Calu3 (cell line): Measurements from ENCODE around the gene IL23R. TPM values are rescaled to one million over a fixed set of nuclear protein-coding genes. Genes with fewer than 3 reads are reported as not detected.
A peak's percentile ranks its signal among the peaks of the same experiment; 100 is the strongest.
"Not testable (repeated sequence)": the region's sequence is repeated elsewhere in the genome, so short reads cannot be mapped to it uniquely, and the experiment has no call there.

Experiments
- BruUV-seq: library from RNA; stranded (reverse); fragments of 400-500 nt; replicated peaks from 2 replicates; lab custom pipeline; 2021; lab: Mats Ljungman, UMichigan
- CTCF ChIA-PET: fragments of 300-600 bp; sonication (Branson Sonifier 250); formaldehyde crosslinking; loops from one replicate; lab custom pipeline; 2022; ENCODE audit warnings: antibody characterized with exemption; lab: Charles Lee
- DNase-seq: peaks from one replicate; pipeline ENCODE4 v3.0.0; 2022
- H3K27ac Mint-ChIP-seq: one replicate; pipeline ENCODE4 v1.8.0; 2022; ENCODE audit warnings: mixed read lengths; ENCODE audit not compliant: unreplicated experiment
- H3K27me3 Mint-ChIP-seq: one replicate; pipeline ENCODE4 v1.8.0; 2022; ENCODE audit warnings: mixed read lengths; ENCODE audit not compliant: unreplicated experiment
- H3K36me3 Mint-ChIP-seq: one replicate; pipeline ENCODE4 v1.8.0; 2022; ENCODE audit warnings: mild to moderate bottlenecking, moderate library complexity, mixed read lengths; ENCODE audit not compliant: insufficient read depth, unreplicated experiment
- H3K4me1 Mint-ChIP-seq: one replicate; pipeline ENCODE4 v1.8.0; 2022; ENCODE audit warnings: mild to moderate bottlenecking, low read depth, mixed read lengths; ENCODE audit not compliant: unreplicated experiment
- H3K4me3 Mint-ChIP-seq: one replicate; pipeline ENCODE4 v1.8.0; 2022; ENCODE audit warnings: mild to moderate bottlenecking, low read depth, moderate library complexity, mixed read lengths; ENCODE audit not compliant: unreplicated experiment
- H3K9me3 Mint-ChIP-seq: one replicate; pipeline ENCODE4 v1.8.0; 2022; ENCODE audit warnings: low read depth, mixed read lengths; ENCODE audit not compliant: unreplicated experiment
- intact Hi-C: fragments of 100-400 bp; cut with micrococcal nuclease; formaldehyde crosslinking; loops from one replicate; pipeline ENCODE4 v1.10.0; 2022; ENCODE audit not compliant: unreplicated experiment
- total RNA-seq: library from RNA; stranded (reverse); gene quantifications from 2 replicates; pipeline ENCODE4 v1.2.3, GENCODE V29; 2022
- TF ChIP-seq, protein P1 (sequence below): fragments of 200-600 bp; IDR thresholded peaks from one replicate; pipeline ENCODE4 v1.8.0; 2022; ENCODE audit warnings: antibody characterized with exemption; ENCODE audit not compliant: unreplicated experiment

The IL23R gene
- total RNA-seq, 1 experiment from 2014 or later, result not detected

DNA sequence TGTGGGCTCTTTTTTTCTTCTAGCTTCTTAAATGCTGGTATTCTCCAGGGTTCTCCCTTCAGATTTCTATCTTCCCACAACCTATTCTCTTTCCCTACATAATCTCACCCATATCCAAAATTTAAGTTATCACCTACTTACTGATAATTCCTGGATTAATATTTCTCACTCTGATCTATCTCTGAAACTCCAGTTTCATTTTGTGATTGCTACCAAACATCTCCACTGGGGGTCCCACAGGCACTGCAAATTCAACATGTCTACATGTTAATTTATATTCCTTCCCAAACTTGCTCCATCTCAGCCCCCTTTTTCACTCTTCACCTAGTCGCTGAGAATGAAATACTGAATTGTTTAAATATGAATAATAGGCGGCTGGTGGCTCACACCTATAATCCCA lies 21.6 kb upstream of the IL23R start:
- Mint-ChIP-seq H3K4me1 (peaks cover 18% of the 10 kb centered on the region), H3K9me3 (no peaks in the 10 kb centered on the region), H3K36me3 (no peaks in the 10 kb centered on the region), H3K27ac (no peak overlapping the region), H3K27me3 (no peaks in the 10 kb centered on the region), H3K4me3 (no peak overlapping the region)
- no peak for DNase-seq
- TF ChIP-seq, protein P1, sequence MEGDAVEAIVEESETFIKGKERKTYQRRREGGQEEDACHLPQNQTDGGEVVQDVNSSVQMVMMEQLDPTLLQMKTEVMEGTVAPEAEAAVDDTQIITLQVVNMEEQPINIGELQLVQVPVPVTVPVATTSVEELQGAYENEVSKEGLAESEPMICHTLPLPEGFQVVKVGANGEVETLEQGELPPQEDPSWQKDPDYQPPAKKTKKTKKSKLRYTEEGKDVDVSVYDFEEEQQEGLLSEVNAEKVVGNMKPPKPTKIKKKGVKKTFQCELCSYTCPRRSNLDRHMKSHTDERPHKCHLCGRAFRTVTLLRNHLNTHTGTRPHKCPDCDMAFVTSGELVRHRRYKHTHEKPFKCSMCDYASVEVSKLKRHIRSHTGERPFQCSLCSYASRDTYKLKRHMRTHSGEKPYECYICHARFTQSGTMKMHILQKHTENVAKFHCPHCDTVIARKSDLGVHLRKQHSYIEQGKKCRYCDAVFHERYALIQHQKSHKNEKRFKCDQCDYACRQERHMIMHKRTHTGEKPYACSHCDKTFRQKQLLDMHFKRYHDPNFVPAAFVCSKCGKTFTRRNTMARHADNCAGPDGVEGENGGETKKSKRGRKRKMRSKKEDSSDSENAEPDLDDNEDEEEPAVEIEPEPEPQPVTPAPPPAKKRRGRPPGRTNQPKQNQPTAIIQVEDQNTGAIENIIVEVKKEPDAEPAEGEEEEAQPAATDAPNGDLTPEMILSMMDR, result no peak
- intact Hi-C loops, result loop anchor here (5.0 kb wide), 1 partner anchor 162 kb away; no protein-coding TSS in a partner anchor
- BruUV-seq, result no TSS peak
- CTCF ChIA-PET, result no interaction called here

DNA sequence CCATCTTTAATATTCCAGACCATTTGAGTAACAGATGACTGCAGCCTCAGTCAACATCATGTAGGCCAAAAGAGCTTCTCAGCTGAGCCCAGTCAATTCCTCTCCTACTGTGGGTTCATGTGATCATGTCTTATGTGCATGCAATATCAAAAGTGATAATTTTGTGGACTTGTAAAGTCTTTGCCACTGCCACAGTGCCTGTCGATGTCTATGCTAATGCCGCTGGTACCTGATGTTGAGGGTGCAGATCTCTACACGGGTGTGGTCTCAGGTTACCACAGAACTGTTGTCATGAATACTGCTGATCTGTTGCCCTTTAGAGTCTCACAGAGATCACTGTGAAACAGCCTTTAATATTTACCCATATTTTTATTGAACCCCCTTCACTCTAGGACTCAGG lies 20.2 kb upstream of the IL23R start:
- Mint-ChIP-seq H3K4me1 (peaks cover 18% of the 10 kb centered on the region), H3K9me3 (no peaks in the 10 kb centered on the region), H3K27me3 (peaks cover 14% of the 10 kb centered on the region), H3K4me3 (no peak overlapping the region), H3K36me3 (no peaks in the 10 kb centered on the region), H3K27ac (no peak overlapping the region)
- TF ChIP-seq, protein P1, result no peak
- intact Hi-C loops, result loop anchor here (5.0 kb wide), 1 partner anchor 164 kb away; no protein-coding TSS in a partner anchor
- no peak for DNase-seq
- CTCF ChIA-PET, result interaction anchor here (0.5 kb wide), 1 partner anchor 1470 kb away, joined by 4 read pairs; no protein-coding TSS in a partner anchor
- BruUV-seq, result no TSS peak

DNA sequence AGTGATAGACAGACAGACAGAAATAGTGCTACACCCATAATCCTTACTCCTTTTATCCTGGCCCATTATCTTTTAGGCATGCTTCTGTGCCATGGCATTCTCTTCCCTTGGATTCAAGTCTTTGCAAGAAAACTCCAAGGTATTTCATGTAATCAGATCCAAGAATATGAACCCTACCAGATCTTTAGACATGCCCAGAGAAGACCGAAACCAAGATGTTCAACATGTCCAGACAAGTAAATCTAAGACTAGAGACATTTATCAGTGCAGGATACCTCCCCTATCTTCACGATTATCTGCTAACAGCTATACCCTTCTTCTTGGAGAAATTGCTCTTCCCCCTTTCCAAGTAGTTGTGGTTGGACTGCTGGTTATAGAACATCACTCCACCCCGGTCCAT lies 19.7 kb upstream of the IL23R start:
- no peak overlapping the region for H3K4me3 Mint-ChIP-seq
- CTCF ChIA-PET, result no interaction called here

DNA sequence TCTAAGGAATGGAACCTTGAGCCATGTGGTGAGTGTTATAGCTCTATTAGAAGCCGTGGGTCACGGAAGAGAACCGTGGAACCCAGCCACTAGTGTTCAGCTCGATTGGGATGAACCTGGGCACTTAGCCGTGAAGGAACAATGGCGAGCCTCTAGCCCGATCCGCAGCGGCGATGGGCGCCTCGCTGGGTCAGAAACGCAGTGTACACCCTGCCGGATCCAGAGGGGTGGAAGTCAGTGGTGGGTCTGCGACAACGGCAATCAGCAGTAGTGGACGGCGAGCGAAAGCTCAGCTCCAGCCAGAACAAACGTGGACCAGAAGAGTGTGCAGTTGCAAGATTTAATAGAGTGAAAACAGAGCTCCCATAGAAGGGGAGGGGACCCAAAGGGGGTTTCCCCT lies 18.3 kb upstream of the IL23R start:
- CTCF ChIA-PET, result interaction anchor here (0.6 to 3.0 kb wide), 8 partner anchors 11 to 382 kb away, joined by 3 to 77 read pairs (median 10); partner anchors contain the start of gene SLC35D1
- peaks cover 32% of the 10 kb centered on the region for H3K27me3 Mint-ChIP-seq
- not testable (repeated sequence) for H3K36me3 Mint-ChIP-seq

More for the DNA sequence above, 19.7 kb upstream of the IL23R start:
- no peak for DNase-seq
- Mint-ChIP-seq H3K27me3 (peaks cover 18% of the 10 kb centered on the region), H3K4me1 (peaks cover 18% of the 10 kb centered on the region), H3K36me3 (no peaks in the 10 kb centered on the region), H3K27ac (no peak overlapping the region), H3K9me3 (no peaks in the 10 kb centered on the region)
- intact Hi-C loops, result loop anchor here (5.0 kb wide), 1 partner anchor 164 kb away; no protein-coding TSS in a partner anchor
- BruUV-seq, result no TSS peak
- TF ChIP-seq, protein P1, result no peak

DNA sequence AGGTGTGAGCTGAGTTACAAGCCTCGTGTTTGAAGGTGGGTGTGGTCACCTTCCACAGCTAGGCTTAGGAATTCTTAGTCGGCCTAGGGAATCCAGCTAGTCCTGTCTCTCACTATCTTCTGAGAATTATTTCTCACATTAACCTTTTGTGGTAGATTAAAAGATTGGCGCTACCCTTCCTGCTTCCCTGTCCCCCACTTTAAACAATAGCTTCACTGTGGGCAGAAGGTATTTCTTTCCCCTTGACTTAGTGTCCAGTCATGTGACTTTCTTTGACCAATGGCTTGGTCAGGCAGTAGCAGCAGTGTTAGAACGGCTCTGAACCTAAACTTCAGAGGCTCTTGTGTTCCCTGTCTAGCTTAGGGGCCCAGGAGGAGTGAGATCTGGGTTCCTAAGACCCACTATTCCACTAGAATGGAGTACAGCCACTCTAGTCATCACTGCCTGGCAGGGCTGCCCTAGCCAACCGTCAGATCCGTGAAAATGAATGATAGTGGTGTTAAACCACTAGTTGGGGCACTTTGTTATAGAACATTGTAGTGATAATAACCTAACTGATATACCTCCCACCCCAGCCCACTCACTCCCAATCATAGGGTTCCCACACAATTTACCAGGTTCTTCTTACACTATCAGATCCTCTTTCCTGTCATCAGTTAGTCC lies 17.6 kb upstream of the IL23R start:
- Mint-ChIP-seq H3K27me3 (peaks cover 39% of the 10 kb centered on the region), H3K36me3 (no peaks in the 10 kb centered on the region), H3K4me3 (peak overlapping the region; percentile 16), H3K4me1 (peaks cover 18% of the 10 kb centered on the region), H3K9me3 (no peaks in the 10 kb centered on the region), H3K27ac (no peak overlapping the region)
- DNase-seq, result peak; percentile 50
- TF ChIP-seq, protein P1, result no peak
- CTCF ChIA-PET, result interaction anchor here (0.6 to 3.0 kb wide), 17 partner anchors 12 to 391 kb away, joined by 3 to 77 read pairs (median 4); partner anchors contain the start of gene SLC35D1
- BruUV-seq, result no TSS peak
- intact Hi-C loops, result loop anchor here (1.0 to 5.0 kb wide), 4 partner anchors 152 to 383 kb away; no protein-coding TSS in a partner anchor

More for the DNA sequence above, 18.3 kb upstream of the IL23R start:
- intact Hi-C loops, result loop anchor here (5.0 kb wide), 1 partner anchor 166 kb away; no protein-coding TSS in a partner anchor
- H3K4me1 Mint-ChIP-seq, result peaks cover 18% of the 10 kb centered on the region
- not testable (repeated sequence) for H3K4me3 Mint-ChIP-seq, H3K9me3 Mint-ChIP-seq, H3K27ac Mint-ChIP-seq, DNase-seq, BruUV-seq
